Measurements from ENCODE around the gene INMT.
A peak's percentile ranks its signal among the peaks of the same experiment; 100 is the strongest.

INMT gene

DNA sequence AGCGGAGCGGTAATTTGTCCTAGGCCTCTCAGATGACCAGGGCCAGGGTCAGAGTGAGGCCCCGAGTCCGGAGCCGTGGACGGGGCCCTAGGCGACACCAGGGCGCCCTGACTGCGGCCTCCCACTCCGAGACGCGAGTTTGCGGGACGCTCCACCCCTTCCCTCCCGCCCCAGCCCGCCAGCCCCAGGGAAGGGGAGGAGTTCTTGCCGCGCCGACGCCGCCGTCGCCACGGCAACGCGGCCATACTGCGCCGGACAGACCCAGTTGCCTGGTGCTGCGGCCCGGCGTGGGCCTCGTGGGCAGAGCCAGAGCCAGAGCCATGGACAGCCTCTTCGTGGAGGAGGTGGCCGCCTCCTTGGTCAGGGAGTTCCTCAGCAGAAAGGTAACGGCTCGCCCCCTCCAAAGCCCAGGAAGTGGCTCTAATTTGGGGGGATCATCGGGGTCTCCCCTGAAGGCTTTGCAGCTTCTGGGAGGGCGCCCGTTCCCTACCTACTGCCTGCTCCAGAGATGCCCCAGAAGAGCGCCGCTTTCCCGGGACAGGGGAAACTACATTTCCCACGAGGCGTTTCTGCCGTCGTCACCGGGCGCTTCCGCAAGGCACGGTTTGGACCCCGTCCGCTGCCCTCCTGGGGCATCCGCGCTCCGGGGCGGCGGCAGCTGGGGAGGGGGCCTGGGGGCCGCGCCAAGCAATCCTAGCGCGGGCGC, 19.4 kb downstream of the INMT start, which contains the start of gene MINDY4:
Gene MINDY4 (plus strand): TSS at position 244 of the 706 bp plus-strand sequence. CDS start 77 bp downstream, at position 321.
- peak; percentile 62 for DNase-seq (ENCODE audit: low read depth)
- TF ChIP-seq, protein P1, sequence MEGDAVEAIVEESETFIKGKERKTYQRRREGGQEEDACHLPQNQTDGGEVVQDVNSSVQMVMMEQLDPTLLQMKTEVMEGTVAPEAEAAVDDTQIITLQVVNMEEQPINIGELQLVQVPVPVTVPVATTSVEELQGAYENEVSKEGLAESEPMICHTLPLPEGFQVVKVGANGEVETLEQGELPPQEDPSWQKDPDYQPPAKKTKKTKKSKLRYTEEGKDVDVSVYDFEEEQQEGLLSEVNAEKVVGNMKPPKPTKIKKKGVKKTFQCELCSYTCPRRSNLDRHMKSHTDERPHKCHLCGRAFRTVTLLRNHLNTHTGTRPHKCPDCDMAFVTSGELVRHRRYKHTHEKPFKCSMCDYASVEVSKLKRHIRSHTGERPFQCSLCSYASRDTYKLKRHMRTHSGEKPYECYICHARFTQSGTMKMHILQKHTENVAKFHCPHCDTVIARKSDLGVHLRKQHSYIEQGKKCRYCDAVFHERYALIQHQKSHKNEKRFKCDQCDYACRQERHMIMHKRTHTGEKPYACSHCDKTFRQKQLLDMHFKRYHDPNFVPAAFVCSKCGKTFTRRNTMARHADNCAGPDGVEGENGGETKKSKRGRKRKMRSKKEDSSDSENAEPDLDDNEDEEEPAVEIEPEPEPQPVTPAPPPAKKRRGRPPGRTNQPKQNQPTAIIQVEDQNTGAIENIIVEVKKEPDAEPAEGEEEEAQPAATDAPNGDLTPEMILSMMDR (IDR thresholded peaks at IDR 0.05; ENCODE audit: insufficient read depth, low read depth, low read length, missing control alignments): no peak
- peak within 1 kb of the TSS; percentile 79 for H3K4me3 ChIP-seq (ENCODE audit: low read length)

DNA sequence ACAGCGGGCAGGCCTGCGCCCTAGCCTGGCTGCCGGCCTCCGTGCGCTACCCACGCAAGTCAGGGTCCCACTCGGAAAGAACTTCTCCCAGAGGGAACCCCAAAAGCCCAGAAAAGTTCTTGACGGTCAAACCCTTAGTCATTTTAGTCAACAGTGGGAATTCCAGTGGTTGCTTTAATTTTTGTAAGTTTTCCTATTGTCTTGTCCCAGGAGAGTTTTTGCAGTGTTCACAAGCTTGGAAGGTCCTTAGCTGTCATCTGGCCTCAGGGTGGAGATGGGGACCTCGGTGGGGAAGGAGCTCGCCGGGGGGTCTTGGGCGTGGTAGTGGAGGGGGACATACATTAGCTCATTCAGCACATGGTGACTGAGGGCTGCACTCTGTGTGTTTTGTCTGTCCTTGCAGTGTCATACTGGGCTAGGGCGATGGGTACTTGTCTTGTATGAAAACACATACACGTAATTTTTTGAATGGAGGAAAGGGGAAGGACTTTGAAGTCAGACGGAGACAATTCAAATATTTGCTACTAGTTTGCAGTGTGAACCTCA, 20.0 kb downstream of the INMT start:
- TF ChIP-seq, protein P1 (IDR thresholded peaks at IDR 0.05; ENCODE audit: insufficient read depth, low read depth, low read length, missing control alignments): no peak
- H3K4me3 ChIP-seq (ENCODE audit: low read length): peak overlapping the region; percentile 79
- DNase-seq (ENCODE audit: low read depth): peak; percentile 14

DNA sequence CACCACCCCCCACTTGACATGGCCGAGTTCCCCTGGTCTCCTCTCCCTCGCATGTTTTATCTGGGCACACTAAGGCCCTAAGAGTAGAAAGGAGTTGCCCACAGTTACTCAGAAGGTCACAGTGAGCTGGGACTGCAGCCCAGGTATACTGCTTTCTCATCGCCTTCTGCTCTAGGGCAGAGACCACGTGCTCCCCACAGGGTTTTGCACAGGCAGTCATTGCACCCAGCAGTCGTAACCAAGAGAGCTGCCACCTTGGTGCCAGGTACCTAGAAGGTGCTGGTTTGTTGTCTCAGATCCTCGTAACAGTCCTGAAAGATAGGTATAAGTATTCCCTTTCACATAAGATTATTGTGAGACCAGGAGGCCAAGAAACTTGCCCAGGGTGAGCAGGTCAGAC, 21.0 kb downstream of the INMT start:
- TF ChIP-seq, protein P1 (IDR thresholded peaks at IDR 0.05; ENCODE audit: insufficient read depth, low read depth, low read length, missing control alignments): no peak
- no peak for DNase-seq (ENCODE audit: low read depth)
- H3K4me3 ChIP-seq (ENCODE audit: low read length): no peak overlapping the region

DNA sequence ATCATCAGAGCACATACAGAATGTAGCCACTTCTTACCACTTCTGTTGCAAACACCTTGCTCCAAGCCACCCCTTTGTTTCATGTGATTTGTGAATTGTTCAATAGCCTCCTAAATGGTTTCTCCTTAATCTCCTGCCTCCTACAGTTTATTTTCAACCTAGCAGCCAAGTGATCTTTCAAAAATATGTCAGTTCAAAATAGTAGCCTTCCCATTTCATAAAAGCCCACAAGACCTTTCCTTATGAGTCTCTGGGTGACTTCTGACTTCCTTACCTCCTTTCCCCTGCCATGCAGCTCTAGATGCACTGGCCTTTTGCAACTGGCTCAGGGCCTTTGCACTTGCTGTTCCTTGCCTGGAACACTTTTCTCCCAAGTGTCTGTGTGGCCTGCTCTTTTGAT, 24.1 kb downstream of the INMT start:
- H3K4me3 ChIP-seq (ENCODE audit: low read length): no peak overlapping the region
- no peak for DNase-seq (ENCODE audit: low read depth)
- TF ChIP-seq, protein P1 (IDR thresholded peaks at IDR 0.05; ENCODE audit: insufficient read depth, low read depth, low read length, missing control alignments): no peak

DNA sequence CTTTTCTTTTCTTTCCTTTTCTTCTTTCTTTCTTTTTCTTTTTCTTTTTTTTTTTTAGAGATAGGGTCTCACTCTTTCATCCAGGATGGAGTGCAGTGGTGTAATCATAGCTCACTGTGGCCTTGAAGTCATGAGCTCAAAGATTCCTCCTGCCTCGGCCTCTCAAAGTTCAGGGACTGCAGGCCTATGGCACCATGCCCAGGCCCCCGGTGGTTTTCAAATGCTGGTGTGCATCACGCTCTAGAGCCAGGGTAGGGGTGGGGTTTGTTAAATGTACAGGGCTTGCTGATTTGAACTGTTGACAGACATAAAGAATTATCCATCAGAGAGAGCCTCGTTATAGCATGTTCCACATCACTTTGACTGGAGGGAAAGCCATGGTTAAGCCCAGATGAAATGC, 25.0 kb downstream of the INMT start:
- H3K4me3 ChIP-seq (ENCODE audit: low read length): no peak overlapping the region
- no peak for DNase-seq (ENCODE audit: low read depth)
- TF ChIP-seq, protein P1 (IDR thresholded peaks at IDR 0.05; ENCODE audit: insufficient read depth, low read depth, low read length, missing control alignments): no peak

DNA sequence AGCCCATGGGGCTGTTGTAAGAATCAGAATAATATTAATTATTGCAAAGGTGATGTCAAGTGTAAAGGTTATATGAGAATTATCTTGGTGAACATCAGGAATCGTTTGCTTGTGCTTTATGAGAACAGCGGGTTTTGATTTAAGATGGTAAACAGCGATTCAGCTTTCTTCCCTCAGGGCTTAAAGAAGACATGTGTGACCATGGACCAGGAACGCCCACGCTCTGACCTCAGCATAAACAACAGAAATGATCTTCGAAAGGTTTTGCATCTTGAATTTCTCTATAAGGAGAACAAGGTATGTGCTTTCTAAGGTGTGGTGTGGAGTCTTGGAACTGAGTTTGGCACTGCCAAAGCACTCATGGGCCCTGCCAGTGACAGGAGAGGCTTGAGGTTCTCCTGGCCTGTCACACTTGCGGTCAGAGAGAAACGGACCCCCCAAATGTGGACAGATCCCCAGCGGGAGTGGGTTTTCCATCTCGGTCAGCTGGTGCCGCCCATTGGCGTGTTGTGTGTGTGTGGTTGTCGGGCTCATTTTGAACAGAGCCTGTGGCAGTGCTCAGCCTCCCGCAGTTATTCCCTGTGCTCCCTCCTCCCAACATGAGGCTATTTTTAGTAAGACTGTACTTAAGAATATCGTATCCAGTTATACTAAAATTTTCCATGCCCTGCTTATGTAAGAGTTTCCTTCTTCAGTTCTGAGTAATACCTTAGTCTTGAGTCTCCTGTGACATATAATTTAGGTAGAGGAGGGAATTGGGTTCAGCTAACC, 26.5 kb downstream of the INMT start:
- DNase-seq (ENCODE audit: low read depth): no peak
- no peak overlapping the region for H3K4me3 ChIP-seq (ENCODE audit: low read length)
- TF ChIP-seq, protein P1 (IDR thresholded peaks at IDR 0.05; ENCODE audit: insufficient read depth, low read depth, low read length, missing control alignments): no peak

Data from epithelial cell of esophagus (primary cell).